ENCODE results near the gene LGALSL. TPM values are rescaled to one million over a fixed set of nuclear protein-coding genes. Genes with fewer than 3 reads are reported as not detected.

The LGALSL gene
- total RNA-seq, 2 experiments from 2014 or later: 3.2 to 4.5 TPM

DNA sequence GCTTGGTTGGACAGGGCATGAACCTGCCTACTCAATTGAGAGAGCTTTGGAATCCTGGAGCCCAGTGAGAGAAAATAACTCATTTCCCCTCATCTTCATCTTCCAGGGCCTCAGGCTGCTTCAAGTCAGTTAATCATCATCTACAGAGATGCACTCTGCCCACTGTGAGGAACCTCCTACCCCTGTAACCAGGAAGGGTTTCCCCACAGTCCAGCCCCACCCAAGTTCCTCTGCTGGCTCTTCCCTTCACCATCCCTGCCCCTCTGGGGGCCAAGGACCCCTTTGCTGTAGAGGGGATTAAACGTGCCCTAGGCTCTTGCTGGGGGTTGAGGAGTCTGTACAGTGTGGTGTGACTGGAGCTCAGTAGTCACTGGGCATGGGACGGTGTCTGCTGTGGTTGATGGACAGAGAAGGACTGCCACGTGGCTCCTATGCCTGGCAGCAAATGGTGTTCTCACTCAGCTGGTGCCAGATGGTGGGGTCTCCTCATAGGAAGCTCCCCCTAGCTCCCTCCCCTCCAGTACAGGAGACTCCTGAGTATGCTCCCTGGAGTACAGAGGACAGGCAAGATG, 29.5 kb upstream of the LGALSL start:
- Histone ChIP-seq H2AFZ (ENCODE audit: low read length) (no peak overlapping the region), H3K36me3 (ENCODE audit: insufficient read depth, low read length) (no peaks in the 10 kb centered on the region), H3K9me2 (ENCODE audit: insufficient read depth, low read length) (no peaks in the 10 kb centered on the region), H3K27ac (ENCODE audit: low read depth, low read length, poor library complexity, severe bottlenecking) (no peak overlapping the region), H3K79me2 (ENCODE audit: insufficient read depth, low read depth, low read length) (no peaks in the 10 kb centered on the region), H3K4me1 (ENCODE audit: insufficient read depth, low read length, poor library complexity, severe bottlenecking) (no peaks in the 10 kb centered on the region), H4K20me1 (ENCODE audit: insufficient read depth, low read length) (no peaks in the 10 kb centered on the region), H3K9me3 (ENCODE audit: low read length) (no peaks in the 10 kb centered on the region), H3K4me2 (ENCODE audit: low read length) (no peak overlapping the region), H3K4me3 (ENCODE audit: low read depth, low read length, poor library complexity, severe bottlenecking) (no peak overlapping the region)
- no TSS peak for BruUV-seq (replicated peaks)
- ChIA-PET CTCF (ENCODE audit: unreplicated experiment) (no interaction called here), POLR2A (interaction anchor here (0.7 kb wide), 1 partner anchor 428 kb away, joined by 3 read pairs; no protein-coding TSS in a partner anchor)
- no peak for TF ChIP-seq EZH2phosphoT487 (IDR thresholded peaks at IDR 0.05; ENCODE audit: borderline replicate concordance, low read depth, low read length)
- TF ChIP-seq, protein P1, sequence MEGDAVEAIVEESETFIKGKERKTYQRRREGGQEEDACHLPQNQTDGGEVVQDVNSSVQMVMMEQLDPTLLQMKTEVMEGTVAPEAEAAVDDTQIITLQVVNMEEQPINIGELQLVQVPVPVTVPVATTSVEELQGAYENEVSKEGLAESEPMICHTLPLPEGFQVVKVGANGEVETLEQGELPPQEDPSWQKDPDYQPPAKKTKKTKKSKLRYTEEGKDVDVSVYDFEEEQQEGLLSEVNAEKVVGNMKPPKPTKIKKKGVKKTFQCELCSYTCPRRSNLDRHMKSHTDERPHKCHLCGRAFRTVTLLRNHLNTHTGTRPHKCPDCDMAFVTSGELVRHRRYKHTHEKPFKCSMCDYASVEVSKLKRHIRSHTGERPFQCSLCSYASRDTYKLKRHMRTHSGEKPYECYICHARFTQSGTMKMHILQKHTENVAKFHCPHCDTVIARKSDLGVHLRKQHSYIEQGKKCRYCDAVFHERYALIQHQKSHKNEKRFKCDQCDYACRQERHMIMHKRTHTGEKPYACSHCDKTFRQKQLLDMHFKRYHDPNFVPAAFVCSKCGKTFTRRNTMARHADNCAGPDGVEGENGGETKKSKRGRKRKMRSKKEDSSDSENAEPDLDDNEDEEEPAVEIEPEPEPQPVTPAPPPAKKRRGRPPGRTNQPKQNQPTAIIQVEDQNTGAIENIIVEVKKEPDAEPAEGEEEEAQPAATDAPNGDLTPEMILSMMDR (conservative IDR thresholded peaks at IDR 0.05; ENCODE audit: low read length): no peak
- intact Hi-C loops (cut with micrococcal nuclease; ENCODE audit: unreplicated experiment): no loop called here
- no peak for DNase-seq (ENCODE audit: low spot score)

DNA sequence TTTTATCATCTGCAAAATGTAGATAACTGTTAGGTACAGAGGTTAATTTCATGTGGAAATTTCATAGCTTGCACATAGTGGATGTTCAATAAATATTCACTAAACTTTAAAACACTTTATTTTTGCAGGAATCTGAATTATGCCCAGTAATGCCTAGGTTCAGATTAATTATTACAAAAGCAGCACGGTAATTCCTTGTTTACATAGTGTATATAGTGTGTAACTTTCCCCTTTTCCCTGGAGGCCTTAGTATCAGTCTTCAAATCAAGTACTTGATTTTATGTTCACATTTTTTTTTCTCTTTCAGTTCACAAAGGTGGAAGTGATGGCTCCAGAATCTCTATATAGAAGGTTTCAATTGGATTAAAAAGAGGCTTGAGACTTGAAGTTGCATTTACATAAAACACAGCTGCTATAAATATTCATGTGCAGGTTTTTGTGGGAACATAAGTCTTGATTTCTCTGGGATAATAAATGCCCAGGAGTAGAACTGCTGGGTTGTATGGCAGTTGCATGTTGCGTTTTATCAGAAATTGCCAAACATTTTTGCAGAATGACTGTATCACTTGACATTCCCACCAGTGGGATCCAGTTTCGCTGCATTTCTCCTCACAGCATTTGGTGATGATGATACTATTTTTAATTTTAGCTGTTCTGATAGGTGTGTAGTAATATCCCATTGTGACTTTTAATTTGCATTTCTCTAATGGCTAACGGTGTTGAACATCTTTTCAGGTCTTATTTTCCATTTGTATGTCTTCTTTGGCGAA, 27.6 kb upstream of the LGALSL start:
- Histone ChIP-seq H3K9me2 (ENCODE audit: insufficient read depth, low read length) (no peaks in the 10 kb centered on the region), H3K36me3 (ENCODE audit: insufficient read depth, low read length) (no peaks in the 10 kb centered on the region), H3K4me2 (ENCODE audit: low read length) (no peak overlapping the region), H3K4me1 (ENCODE audit: insufficient read depth, low read length, poor library complexity, severe bottlenecking) (no peaks in the 10 kb centered on the region), H3K79me2 (ENCODE audit: insufficient read depth, low read depth, low read length) (no peaks in the 10 kb centered on the region), H3K4me3 (ENCODE audit: low read depth, low read length, poor library complexity, severe bottlenecking) (no peak overlapping the region), H4K20me1 (ENCODE audit: insufficient read depth, low read length) (no peaks in the 10 kb centered on the region), H3K27ac (ENCODE audit: low read depth, low read length, poor library complexity, severe bottlenecking) (no peak overlapping the region), H2AFZ (ENCODE audit: low read length) (no peak overlapping the region), H3K9me3 (ENCODE audit: low read length) (no peaks in the 10 kb centered on the region)
- DNase-seq (ENCODE audit: low spot score): no peak
- intact Hi-C loops (cut with micrococcal nuclease; ENCODE audit: unreplicated experiment): no loop called here
- no peak for TF ChIP-seq EZH2phosphoT487 (IDR thresholded peaks at IDR 0.05; ENCODE audit: borderline replicate concordance, low read depth, low read length)
- TF ChIP-seq, protein P1 (conservative IDR thresholded peaks at IDR 0.05; ENCODE audit: low read length): no peak
- POLR2A ChIA-PET: interaction anchor here (0.6 kb wide), 1 partner anchor 21 kb away, joined by 4 read pairs; no protein-coding TSS in a partner anchor
- no TSS peak for BruUV-seq (replicated peaks)
- CTCF ChIA-PET (ENCODE audit: unreplicated experiment): no interaction called here

All from OCI-LY7 (cell line).